NCI-H69 (cell line): ENCODE results near the gene RPL10.

Experiments
- DNase-seq: peaks from one replicate; lab custom pipeline; 2025; lab: John Stamatoyannopoulos, UW

Gene RPL10

DNA sequence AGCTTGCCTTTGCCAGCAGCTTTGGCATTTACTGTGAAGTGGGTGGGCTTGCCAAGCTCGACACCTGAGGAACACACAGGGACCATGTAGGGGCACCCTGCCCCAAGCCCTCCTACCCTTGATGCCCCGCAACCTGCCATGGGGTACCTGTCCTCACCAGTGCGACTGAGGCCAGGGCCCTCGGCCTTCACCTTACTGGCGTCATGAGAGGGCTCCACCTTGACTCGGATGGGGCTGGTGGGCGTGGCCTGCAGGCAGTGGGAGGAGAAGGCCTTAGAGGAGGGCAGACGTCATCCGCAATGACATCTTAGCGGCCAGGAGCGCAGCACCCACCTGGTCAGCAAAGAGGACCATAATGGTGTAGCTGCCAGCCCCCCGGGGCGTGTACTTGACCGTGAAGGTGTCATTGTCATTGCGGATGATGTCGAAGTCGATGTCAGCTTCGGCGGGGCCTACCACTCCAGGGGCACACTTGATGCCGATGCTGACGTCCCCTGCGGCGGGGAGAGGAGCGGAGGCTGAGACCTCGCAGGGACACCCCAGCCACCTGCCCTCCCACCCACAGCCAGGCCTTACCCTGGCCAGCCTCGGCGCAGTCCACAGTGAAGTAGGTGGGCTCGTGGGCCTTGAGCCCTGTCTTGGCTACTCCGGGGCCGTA lies 36.0 kb upstream of the RPL10 start:
- no peak for DNase-seq

- no peak for DNase-seq
Measured at GRCh38 chrX:154363706-154364439, 34.3 kb upstream of the RPL10 start.

DNA sequence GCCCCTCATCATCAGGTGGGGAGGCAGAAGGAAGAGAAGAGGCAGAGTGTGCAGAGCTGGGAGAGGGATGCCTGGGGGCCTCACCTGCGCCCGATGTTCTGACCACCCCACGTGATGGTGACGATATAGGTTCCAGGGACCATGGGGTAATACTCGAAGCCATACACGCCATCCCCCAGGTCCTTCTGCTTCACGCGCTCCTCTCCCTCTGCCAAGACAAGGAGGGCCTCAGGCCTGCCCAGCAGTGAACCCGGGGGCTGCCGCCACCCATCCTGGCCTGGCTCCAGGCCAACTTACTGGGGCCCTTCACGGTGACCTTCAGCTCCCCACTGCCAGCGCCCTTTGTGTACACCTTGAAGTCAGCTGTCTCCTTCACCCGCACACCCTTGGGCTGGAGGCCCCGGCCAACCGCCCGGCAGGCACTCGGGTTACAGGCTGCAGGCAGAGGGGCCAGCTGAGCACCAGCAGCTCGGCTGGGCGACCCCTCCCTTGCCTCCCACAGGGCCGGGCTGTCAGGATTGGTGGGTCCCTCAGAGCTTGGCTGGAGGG lies 33.1 kb upstream of the RPL10 start:
- DNase-seq, result no peak

DNA sequence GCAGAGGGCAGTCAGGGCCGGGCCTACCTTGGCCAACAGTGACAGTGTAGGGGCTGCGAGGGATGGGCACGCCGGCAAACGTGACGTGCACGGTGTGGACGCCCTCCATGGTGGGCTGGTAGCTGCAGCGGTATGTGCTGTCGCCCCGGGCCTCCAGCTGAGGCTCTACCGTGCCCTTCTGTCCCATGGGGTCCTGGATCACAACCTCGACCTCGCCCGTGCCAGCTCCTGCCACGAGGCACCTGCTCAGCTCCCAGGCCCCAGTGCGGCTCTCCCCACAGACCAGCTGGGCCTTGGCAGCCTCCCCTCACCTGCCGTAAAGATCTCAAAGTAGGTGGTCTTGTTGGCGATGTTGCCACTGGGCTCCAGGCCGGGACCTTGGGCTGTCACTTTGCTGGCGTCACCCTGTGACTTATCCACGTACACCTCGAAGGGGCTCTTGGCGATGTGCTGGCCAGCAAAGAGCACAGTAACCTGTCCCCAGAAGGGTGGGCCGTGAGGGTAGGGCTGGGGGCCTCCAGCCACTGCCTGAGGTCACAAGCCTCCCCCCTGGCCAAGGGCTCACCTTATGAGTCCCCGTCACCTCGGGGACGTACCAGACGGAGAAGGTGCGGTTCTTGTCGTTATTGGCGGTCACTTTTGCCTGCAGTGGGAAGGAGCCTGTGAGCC lies 32.0 kb upstream of the RPL10 start:
- no peak for DNase-seq

- no peak for DNase-seq
Measured at GRCh38 chrX:154366666-154367055, 31.5 kb upstream of the RPL10 start.

DNA sequence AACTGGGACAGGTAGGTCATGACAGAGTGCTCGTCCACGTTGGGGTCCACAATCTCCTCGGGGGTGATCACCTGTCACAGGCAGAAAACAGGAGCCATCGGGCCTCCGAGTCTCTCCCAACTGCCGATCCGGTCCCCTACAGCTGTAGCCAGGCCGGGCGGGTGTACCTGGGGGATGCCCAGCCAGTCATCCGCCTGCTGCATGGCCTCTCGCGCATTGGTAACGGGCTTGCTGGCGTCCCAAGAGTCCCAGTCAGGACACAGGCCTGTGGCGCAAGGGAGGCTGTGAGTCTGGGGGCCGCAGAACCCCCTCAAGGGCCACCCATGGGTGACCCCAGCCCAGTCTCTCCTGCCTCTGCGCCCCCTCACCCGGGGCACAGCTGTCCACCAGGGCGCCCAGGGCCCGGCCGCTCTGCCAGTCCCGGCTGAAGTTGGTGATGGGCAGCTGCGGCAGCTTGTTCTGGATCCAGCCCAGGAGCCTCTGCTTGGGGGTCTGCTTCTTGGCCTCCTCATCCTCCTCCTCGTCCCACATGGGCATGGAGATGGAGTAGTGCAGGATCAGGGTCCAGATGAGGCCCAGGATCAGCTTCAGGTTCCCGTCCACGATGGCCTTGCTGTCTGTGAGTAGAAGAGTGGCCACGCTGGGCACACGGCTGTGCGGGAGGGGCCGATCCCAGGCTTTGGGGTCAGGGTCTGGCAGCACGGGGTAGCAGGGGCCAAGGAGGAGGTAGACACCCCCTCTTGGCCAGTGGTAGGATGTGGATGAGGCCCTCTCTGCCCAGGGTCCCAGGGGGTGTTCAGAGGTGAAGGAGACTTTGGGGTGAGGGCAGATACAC lies 30.5 kb upstream of the RPL10 start:
- DNase-seq, result no peak

GRCh38 chrX:154368630-154369448 lies 29.3 kb upstream of the RPL10 start:
- DNase-seq, result peak; percentile 76

DNA sequence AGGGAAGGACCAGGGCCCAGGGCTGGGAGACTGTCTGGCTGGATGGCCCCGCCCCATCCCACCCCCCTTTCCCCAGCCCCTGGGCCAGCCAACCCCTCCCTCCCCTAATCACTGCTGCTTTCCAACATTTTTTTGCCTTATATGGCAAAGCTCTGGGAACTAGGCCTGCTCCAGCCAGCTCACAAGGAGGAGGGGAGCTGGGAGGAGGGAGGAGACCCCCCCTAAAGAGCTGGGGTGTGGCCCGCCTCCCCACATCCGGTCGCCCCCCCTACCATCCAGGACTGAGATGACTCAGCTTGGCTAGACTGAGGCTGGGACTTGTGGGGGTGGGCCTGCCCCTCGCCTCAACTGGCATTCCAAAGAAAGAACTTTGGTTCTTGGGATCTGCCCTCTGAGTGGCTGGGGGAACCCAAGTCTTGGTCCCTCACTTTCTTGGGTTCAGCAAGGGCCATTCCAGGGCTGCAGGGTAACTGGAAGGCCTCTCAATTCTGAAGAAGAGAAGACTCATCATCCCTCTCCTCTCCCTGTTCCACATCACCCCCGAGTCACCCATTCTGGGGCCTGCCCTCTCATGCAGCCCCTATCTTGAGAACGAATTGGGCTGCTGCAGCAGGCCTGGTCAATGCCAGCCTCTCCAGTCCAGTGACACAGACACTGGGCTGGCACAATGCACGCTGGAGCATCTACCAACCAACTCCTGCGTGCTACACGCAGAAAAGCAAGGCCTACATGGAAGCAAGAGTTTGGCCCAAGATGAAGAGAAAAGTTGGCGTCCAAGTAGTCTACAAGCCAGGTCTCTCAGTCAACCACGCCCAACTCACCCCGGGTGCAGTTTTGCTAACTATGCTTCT lies 28.5 kb upstream of the RPL10 start:
- peak; percentile 80 for DNase-seq

DNA sequence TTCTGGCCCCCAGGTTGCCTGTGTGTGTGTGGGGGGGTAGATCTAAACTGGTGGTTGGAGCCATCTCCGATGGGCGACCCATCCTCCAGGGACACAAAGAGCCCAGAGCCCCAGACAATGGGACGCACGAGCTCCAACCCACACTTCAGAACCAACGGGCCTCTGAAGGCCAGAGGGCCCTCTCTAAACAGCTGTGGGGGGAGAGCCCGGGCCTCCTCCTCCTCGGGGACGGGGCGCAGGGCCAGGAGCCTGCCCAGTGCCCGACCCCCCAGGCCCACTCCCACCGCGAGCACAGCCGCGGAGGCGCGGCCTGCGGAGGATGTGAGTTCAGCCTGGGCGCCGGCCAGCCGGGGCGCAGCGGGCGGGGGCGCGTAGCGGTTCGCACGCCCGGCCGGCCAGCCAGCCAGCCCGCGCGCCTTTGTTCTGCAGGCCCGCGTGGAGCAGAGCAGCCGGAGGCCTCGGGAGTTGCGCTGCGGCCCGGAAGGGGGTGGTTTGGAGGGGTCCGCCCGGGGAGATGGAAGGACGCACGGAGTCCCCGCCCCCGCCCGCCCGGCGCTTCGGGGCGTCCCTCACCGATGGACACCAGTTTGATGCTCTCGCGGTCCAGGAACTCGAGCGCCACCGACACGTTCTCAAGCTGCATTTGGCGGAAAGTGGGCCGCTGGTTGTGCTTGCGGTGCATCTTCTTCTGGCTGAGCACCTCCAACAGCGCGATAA lies 27.7 kb upstream of the RPL10 start:
- peak; percentile 58 for DNase-seq

DNA sequence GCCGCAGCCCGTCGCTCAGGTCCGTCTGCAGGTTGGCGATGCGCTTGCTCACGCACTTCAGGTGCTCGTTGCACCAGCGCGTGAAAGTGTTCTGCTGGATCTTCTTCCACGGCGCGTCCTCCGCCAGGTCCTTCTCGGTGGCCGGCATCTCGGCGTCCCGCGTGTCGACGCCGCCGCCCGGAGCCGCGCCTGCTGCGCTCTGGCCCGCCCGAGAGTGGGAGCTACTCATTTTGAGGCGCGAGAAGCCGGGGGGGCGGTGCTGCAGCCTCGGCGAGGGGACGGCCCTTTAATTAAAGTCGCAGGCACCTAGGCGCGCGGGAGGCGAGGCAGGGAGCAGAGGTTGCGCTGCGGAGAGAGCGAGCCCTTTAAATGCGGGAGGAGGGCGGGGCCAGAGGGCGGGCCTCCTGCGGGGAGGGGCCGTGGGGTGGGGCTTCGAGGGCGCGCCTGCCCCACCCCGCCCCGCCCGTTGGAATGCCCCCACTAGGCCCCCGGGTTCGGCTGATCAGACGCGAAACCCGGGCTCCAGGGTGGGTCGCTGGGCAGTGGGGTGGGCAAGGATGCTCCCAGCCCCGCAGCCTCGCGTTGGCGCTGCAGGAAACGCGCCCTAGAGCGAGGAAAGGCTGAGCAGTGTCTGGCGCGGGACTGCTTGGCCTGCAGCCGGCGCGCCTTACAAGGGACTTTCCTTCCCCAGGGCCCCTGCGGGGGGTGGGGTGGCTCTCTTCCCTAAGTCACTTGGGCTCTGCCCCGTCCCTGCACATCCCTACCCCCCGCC lies 27.0 kb upstream of the RPL10 start:
- peak; percentile 95 for DNase-seq

DNA sequence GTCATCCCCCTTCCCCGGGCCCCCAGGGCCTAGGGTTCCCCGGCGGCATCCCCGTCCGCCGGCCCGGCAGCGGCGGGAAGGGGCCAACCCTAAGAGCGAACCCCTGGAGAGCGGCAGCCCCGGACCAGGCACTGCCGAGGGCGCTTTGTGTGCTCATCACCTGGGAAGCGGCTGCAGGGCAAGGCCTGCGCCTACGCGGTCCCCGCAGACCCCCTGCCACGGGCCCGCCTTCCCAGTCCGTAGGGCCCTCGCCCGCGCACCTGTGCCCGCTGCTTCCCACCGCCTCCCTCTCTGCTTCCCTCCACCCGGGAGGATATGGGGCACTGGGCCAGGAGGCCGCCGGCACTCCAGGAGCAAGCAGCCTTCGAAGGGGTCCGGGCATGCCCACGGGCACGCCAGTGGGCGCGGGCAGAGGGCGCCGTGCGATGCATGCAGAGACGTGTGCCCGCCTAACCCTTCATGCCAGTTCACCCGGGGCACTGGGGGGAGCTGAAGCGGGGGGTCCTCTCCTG lies 26.3 kb upstream of the RPL10 start:
- DNase-seq, result peak; percentile 71

- DNase-seq, result no peak
Measured at GRCh38 chrX:154372612-154373022, 25.6 kb upstream of the RPL10 start.

DNA sequence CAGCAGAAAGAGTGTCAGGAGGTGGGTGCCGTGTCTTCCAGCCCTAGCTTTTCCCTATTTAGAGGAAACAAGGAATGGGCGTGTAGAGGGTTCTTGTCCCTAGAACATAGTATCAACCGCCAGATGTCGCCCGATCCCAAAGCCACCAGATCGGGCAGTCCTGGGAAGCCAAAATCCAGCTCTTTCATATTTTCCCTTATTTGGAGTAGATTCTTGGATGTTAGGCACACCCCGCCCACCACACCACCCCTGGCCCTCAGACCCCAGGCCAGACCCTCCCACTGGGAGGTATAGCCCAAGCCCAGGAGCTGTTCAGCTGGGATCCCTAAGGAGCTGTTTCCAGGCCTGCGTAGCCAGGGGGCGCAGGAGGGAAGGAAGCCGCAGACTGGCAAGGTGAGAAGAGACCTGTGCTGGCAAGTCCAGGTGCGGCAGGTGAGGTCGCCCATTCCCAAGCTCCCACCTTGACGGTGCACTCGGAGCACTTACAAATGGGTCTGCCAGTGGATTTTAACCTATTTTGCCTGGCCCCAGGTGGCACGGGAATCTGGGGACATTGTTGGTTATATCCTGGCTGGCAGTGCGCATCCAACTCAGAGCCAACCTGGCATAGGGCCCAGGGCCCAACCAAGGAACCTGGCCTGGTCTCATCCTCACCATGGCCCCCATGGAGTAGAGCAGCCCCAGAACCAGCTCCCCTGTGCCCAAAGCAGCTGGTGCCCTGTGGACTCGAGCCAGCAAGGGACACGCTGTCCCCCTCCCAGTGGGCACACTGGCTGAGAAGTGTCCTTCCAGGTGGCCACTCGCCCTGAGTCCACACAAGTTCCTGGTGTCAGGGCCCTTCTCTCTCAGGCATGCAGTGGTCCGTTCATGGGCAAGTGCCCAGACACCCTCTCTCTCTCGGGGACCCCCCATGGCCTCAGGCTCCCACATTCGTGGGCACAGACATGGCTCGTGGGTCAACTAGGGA lies 24.6 kb upstream of the RPL10 start:
- DNase-seq, result peak; percentile 75

DNA sequence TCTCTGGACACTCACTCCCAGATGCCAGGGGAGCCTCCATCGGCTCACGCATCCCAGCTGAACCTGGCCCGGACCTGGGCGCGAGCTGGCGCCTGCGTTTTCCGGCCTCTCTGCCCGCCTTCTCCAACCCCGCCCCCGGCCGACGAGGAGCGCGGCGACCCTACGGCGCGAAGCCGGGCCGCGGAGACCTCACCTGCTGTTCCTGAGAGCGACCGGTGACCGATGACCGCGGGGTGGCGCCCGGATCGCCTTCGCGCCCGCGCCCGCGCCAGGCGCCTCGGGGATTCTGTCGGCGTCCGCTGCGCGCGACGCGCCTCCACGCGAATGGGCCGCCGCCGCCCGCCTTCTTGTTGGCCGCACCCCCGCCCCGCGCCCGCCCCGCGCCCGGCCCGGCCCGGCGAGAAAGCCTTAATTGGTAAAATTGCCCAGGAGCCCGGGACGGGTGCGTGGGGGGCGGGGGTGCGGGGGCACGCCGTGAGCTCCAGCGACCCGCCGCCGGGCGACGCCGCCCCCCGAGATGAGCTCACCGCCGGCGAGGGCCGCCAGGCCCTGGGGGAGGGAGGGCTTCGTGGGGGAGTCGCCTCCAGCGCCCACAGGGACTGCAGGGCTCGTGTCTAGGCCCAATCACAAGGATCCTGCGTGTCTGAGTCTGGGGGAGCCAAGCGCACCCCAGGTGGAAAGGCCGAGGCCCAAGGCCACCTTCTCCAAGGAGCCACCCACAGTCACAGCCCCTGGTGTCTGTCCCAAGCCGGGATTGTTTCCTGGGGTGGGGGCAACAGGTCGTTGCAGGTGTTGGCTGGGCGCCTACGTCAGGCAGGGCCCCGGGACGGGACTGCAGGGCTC lies 23.6 kb upstream of the RPL10 start, which contains the start of gene FLNA:
Gene FLNA, minus strand, starts transcription at position 322 of the 843 bp plus-strand sequence. CDS start 3,389 bp downstream, outside the sequence.
- peak; percentile 56 for DNase-seq

GRCh38 chrX:154375156-154375504 lies 23.0 kb upstream of the RPL10 start:
- DNase-seq, result peak; percentile 46

GRCh38 chrX:154376774-154377173 lies 21.4 kb upstream of the RPL10 start:
- no peak for DNase-seq
